GM12891 (cell line): ENCODE measurements around the gene LMNA.

Experiments used
- POLR2A ChIP-seq: IDR thresholded peaks from 2 replicates; pipeline ENCODE4 v1.6.1; 2011; ENCODE audit warnings: low read depth, low read length, control low read depth
- POLR2AphosphoS5 ChIP-seq: IDR thresholded peaks from 2 replicates; pipeline ENCODE4 v1.6.1; 2011; ENCODE audit warnings: low read depth, low read length, control low read depth
- POU2F2 ChIP-seq: IDR thresholded peaks from 2 replicates; pipeline ENCODE4 v1.6.1; 2011; ENCODE audit warnings: low read depth, mild to moderate bottlenecking, control low read depth, low read length, moderate library complexity
- TAF1 ChIP-seq: IDR thresholded peaks from 2 replicates; pipeline ENCODE4 v1.6.1; 2011; ENCODE audit warnings: low read depth, low read length, control low read depth

GRCh38 chr1:156099282-156099681 lies 15.2 kb upstream of the LMNA start:
- TF ChIP-seq TAF1 = no peak
- no peak for TF ChIP-seq POLR2A
- no peak for TF ChIP-seq POLR2AphosphoS5
- TF ChIP-seq POU2F2 = no peak
